GM12892 (cell line): ENCODE measurements around the gene MROH9.

Experiments used
- POLR2A ChIP-seq: IDR thresholded peaks from 2 replicates; pipeline ENCODE4 v1.6.1; 2011; ENCODE audit warnings: low read depth, low read length, control low read depth
- TAF1 ChIP-seq: IDR thresholded peaks from 2 replicates; pipeline ENCODE4 v1.6.1; 2011; ENCODE audit warnings: low read depth, mild to moderate bottlenecking, control low read depth, low read length, borderline replicate concordance

DNA sequence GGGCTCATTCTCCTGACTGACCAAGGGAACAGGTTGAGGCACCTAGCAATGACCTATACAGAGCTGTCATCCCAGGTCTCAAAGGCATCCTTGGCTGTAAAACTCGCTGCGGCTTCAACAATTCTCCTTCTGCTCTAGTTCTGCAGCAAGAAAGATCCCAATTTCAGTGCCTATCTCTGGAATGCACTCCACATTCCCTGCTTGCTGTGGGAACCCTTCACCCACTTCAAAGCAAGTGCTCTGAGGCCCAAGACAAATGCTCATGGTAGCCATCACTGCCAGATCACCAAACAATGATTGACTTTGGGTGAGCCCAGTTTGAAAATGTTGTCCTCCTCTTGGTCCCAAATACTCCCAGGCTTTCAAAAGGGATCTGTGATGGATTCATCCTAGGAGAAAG, 117.6 kb downstream of the MROH9 start:
- TF ChIP-seq TAF1 (no peak), POLR2A (no peak)
